T47D (cell line): ENCODE measurements around the gene DUSP15.
A peak's percentile ranks its signal among the peaks of the same experiment; 100 is the strongest.

ENCODE experiments used
- DNase-seq, 2 experiments: peaks; one replicate each; pipeline versions ENCODE4 v3.0.0 to v3.0.0-alpha.2; 2011 to 2012; ENCODE audit warnings: low read depth in 1 of 2, low spot score in 1 of 2
- JUND ChIP-seq: IDR thresholded peaks from 2 replicates; pipeline ENCODE4 v1.6.1; 2012; ENCODE audit warnings: low read depth
- in situ Hi-C: cut with HindIII; loops from 2 replicates; pipeline ENCODE4 v1.10.0; 2016; ENCODE audit warnings: low sequenced_read_pairs, low pct_unique_long_range_greater_than_20kb

The DUSP15 gene

GRCh38 chr20:31908424-31908823, 38.1 kb upstream of the DUSP15 start:
- no peak for DNase-seq
- TF ChIP-seq JUND = no peak
- in situ Hi-C loops = no loop called here

GRCh38 chr20:31908016-31908415, 37.7 kb upstream of the DUSP15 start:
- TF ChIP-seq JUND = no peak
- in situ Hi-C loops = no loop called here
- no peak for DNase-seq

GRCh38 chr20:31907046-31907445, 36.7 kb upstream of the DUSP15 start:
- DNase-seq = no peak
- TF ChIP-seq JUND = no peak
- in situ Hi-C loops = no loop called here

- no peak for DNase-seq
- no peak for TF ChIP-seq JUND
- in situ Hi-C loops = no loop called here
Observed at GRCh38 chr20:31906001-31906400, 35.7 kb upstream of the DUSP15 start.

DNA sequence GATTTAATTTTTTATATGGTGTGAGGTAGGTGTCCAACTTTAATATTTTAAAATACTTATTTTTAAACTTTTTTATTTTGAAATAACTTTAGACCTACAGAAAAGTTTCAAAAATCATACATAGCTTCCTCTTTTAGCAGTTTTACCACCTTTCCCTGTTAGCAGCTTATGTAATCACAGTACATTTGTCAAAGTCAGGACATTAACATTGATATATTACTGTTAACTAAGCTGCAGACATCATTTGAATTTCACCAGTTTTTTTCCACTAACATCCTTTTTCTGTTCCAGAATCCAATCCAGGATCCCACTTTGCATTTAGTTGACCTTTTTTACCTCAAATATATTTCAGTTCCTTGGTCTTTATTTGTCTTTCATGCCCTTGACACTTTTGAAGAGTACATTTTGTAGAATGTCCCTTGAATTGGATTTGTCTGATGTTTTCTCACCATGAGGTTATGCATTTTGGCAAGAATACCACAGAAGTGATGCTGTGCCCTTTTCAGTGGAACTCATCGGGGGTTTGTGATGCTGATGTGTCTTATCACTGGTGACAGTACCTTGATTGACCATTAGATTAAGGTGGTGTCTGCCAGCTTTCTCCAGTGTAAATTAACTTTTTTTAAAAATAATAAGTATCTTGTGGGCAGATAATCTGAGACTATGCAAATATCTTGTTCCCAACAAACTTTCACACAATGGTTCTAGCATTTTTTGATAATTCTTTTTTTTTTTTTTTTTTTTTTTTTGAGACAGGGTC, 33.5 kb upstream of the DUSP15 start:
- in situ Hi-C loops = no loop called here
- no peak for DNase-seq
- no peak for TF ChIP-seq JUND

DNA sequence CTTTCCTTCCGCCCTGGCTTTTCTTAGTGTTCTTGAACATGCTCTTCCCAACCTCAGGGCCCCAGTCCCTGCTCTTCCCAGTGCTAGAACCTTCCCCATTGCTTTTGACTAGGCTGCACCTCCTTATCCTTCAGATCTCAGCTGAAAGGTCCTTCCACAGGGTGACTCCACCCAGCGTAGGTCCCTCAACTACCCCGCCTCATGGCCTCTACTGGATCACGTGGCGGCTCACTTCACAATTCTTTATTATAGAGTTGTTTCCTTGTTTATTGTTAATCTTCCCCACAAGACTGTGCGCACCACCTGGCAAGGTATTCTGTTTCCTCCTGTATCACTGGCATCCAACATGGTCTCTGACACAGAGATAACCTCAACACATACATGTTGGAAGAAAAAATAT, 31.3 kb upstream of the DUSP15 start:
- no peak for DNase-seq
- TF ChIP-seq JUND = no peak
- in situ Hi-C loops = no loop called here

- no peak for TF ChIP-seq JUND
- in situ Hi-C loops = no loop called here
Observed at GRCh38 chr20:31897541-31897940, 27.2 kb upstream of the DUSP15 start.

DNA sequence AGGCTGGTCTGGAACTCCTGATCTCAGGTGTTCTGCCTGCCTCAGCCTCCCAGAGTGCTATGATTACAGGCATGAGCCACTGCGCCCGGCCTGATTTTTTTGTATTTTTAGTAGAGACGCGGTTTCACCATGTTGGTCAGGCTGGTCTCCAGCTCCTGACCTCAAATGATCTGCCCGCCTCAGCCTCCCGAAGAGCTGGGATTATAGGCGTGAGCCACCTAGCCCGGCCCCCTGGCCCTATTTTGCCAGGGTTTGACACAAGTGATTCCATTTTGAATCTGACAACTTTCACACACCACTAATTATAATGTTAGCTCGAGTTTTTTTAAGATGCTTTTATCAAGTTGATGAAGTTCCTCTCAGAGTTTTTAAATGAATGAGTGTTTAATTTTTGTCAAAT, 25.7 kb upstream of the DUSP15 start:
- TF ChIP-seq JUND = no peak
- DNase-seq = no peak

More at GRCh38 chr20:31897541-31897940, 27.2 kb upstream of the DUSP15 start:
- no peak for DNase-seq

GRCh38 chr20:31894980-31895675, 24.8 kb upstream of the DUSP15 start:
- no peak for TF ChIP-seq JUND
- in situ Hi-C loops = no loop called here
- DNase-seq = peak; percentile 82 to 93

More for the DNA sequence above, 25.7 kb upstream of the DUSP15 start:
- in situ Hi-C loops = no loop called here

GRCh38 chr20:31890646-31891045, 20.3 kb upstream of the DUSP15 start:
- TF ChIP-seq JUND = no peak
- in situ Hi-C loops = no loop called here
- no peak for DNase-seq

- DNase-seq = no peak
- in situ Hi-C loops = no loop called here
- no peak for TF ChIP-seq JUND
Observed at GRCh38 chr20:31883829-31884228, 13.5 kb upstream of the DUSP15 start.

- in situ Hi-C loops = no loop called here
- DNase-seq = peak in 1 of 2 experiments; percentile 30
- no peak for TF ChIP-seq JUND
Observed at GRCh38 chr20:31881945-31882344, 11.6 kb upstream of the DUSP15 start.
